Activated CD4-positive, alpha-beta T cell treated with anti-CD3 and anti-CD28 coated beads, Interleukin-2, amount 10 ng/mL, durations not matched to agents 7 days and 5 days (primary cell): ENCODE results near the gene PPP1R3C. TPM values are rescaled to one million over a fixed set of nuclear protein-coding genes. Genes with fewer than 3 reads are reported as not detected.

Experiments used
- CTCF ChIA-PET: fragments of 350-600 bp; sonication (Branson Sonifier 250); formaldehyde crosslinking; loops from one replicate; lab custom pipeline; 2021; ENCODE audit warnings: antibody characterized with exemption; lab: Charles Lee
- POLR2A ChIA-PET: fragments of 350-600 bp; sonication (Branson Sonifier 250); formaldehyde crosslinking; loops from one replicate; lab custom pipeline; 2021; ENCODE audit warnings: antibody characterized with exemption; lab: Charles Lee
- DNase-seq: peaks from one replicate; pipeline ENCODE4 v3.0.0-alpha.2; 2020
- H3K27ac Mint-ChIP-seq: one replicate; pipeline ENCODE4 v1.8.0; 2021; ENCODE audit warnings: mild to moderate bottlenecking, moderate library complexity, mixed read lengths
- H3K27me3 Mint-ChIP-seq: one replicate; pipeline ENCODE4 v1.8.0; 2021; ENCODE audit warnings: mixed read lengths
- H3K36me3 Mint-ChIP-seq: one replicate; pipeline ENCODE4 v1.8.0; 2021; ENCODE audit warnings: low read depth, mixed read lengths
- H3K4me1 Mint-ChIP-seq: one replicate; pipeline ENCODE4 v1.8.0; 2021; ENCODE audit warnings: mixed read lengths
- H3K4me3 Mint-ChIP-seq: one replicate; pipeline ENCODE4 v1.8.0; 2021; ENCODE audit warnings: mild to moderate bottlenecking, moderate library complexity, mixed read lengths
- H3K9me3 Mint-ChIP-seq: one replicate; pipeline ENCODE4 v1.8.0; 2021; ENCODE audit warnings: mixed read lengths
- total RNA-seq, 2 experiments: library from RNA; stranded (reverse); gene quantifications; one replicate each; pipeline ENCODE4 v1.2.3, GENCODE V29; 2021

The PPP1R3C gene
- total RNA-seq, 2 experiments from 2014 or later = not detected

GRCh38 chr10:91603931-91604331, 28.9 kb downstream of the PPP1R3C start:
- CTCF ChIA-PET = no interaction called here
- Mint-ChIP-seq H3K4me3 (no peak overlapping the region), H3K27me3 (peaks cover 12% of the 10 kb centered on the region), H3K27ac (no peak overlapping the region), H3K4me1 (no peaks in the 10 kb centered on the region), H3K9me3 (peaks cover 11% of the 10 kb centered on the region), H3K36me3 (no peaks in the 10 kb centered on the region)
- no peak for DNase-seq
- POLR2A ChIA-PET = no interaction called here

- Mint-ChIP-seq H3K27me3 (peaks cover 12% of the 10 kb centered on the region), H3K27ac (no peak overlapping the region), H3K4me1 (no peaks in the 10 kb centered on the region), H3K36me3 (no peaks in the 10 kb centered on the region), H3K4me3 (no peak overlapping the region), H3K9me3 (peaks cover 11% of the 10 kb centered on the region)
- DNase-seq = no peak
- ChIA-PET CTCF (interaction anchor here (0.7 kb wide), 1 partner anchor 85 kb away, joined by 3 read pairs; no protein-coding TSS in a partner anchor), POLR2A (no interaction called here)
Measured at GRCh38 chr10:91602868-91603568, 29.9 kb downstream of the PPP1R3C start.

- Mint-ChIP-seq H3K9me3 (peaks cover 11% of the 10 kb centered on the region), H3K4me1 (no peaks in the 10 kb centered on the region), H3K27ac (no peak overlapping the region), H3K4me3 (no peak overlapping the region), H3K36me3 (no peaks in the 10 kb centered on the region), H3K27me3 (peaks cover 12% of the 10 kb centered on the region)
- POLR2A ChIA-PET = no interaction called here
- DNase-seq = no peak
- CTCF ChIA-PET = interaction anchor here (0.7 kb wide), 1 partner anchor 84 kb away, joined by 3 read pairs; no protein-coding TSS in a partner anchor
Measured at GRCh38 chr10:91602449-91602848, 30.4 kb downstream of the PPP1R3C start.

- H3K9me3 Mint-ChIP-seq = peaks cover 9% of the 10 kb centered on the region
- H3K27me3 Mint-ChIP-seq = peaks cover 12% of the 10 kb centered on the region
Measured at GRCh38 chr10:91601212-91601611, 31.7 kb downstream of the PPP1R3C start.

GRCh38 chr10:91598211-91598977, 34.5 kb downstream of the PPP1R3C start:
- no peaks in the 10 kb centered on the region for H3K9me3 Mint-ChIP-seq
- H3K36me3 Mint-ChIP-seq = no peaks in the 10 kb centered on the region
- POLR2A ChIA-PET = no interaction called here
- H3K4me1 Mint-ChIP-seq = peaks cover 5% of the 10 kb centered on the region
- no peak for DNase-seq
- H3K27me3 Mint-ChIP-seq = peaks cover 9% of the 10 kb centered on the region
- no peak overlapping the region for H3K27ac Mint-ChIP-seq
- H3K4me3 Mint-ChIP-seq = no peak overlapping the region
- CTCF ChIA-PET = no interaction called here

More at GRCh38 chr10:91601212-91601611, 31.7 kb downstream of the PPP1R3C start:
- H3K36me3 Mint-ChIP-seq = no peaks in the 10 kb centered on the region
- peaks cover 5% of the 10 kb centered on the region for H3K4me1 Mint-ChIP-seq
- ChIA-PET CTCF (no interaction called here), POLR2A (no interaction called here)
- DNase-seq = no peak
- H3K4me3 Mint-ChIP-seq = no peak overlapping the region
- H3K27ac Mint-ChIP-seq = no peak overlapping the region

GRCh38 chr10:91597197-91597881, 35.5 kb downstream of the PPP1R3C start:
- H3K9me3 Mint-ChIP-seq = no peaks in the 10 kb centered on the region
- peaks cover 12% of the 10 kb centered on the region for H3K27me3 Mint-ChIP-seq
- no peak overlapping the region for H3K4me3 Mint-ChIP-seq
- H3K36me3 Mint-ChIP-seq = no peaks in the 10 kb centered on the region
- no peak for DNase-seq
- H3K4me1 Mint-ChIP-seq = peaks cover 5% of the 10 kb centered on the region
- ChIA-PET CTCF (no interaction called here), POLR2A (interaction anchor here (0.6 kb wide), 1 partner anchor 13 kb away, joined by 3 read pairs; no protein-coding TSS in a partner anchor)
- no peak overlapping the region for H3K27ac Mint-ChIP-seq

GRCh38 chr10:91596825-91597196, 36.1 kb downstream of the PPP1R3C start:
- Mint-ChIP-seq H3K27me3 (peaks cover 12% of the 10 kb centered on the region), H3K36me3 (no peaks in the 10 kb centered on the region), H3K9me3 (no peaks in the 10 kb centered on the region), H3K4me1 (peaks cover 5% of the 10 kb centered on the region), H3K4me3 (no peak overlapping the region), H3K27ac (no peak overlapping the region)
- ChIA-PET CTCF (no interaction called here), POLR2A (interaction anchor here (0.6 kb wide), 1 partner anchor 14 kb away, joined by 3 read pairs; no protein-coding TSS in a partner anchor)
- no peak for DNase-seq

- H3K9me3 Mint-ChIP-seq = no peaks in the 10 kb centered on the region
- H3K27ac Mint-ChIP-seq = no peak overlapping the region
- H3K27me3 Mint-ChIP-seq = peaks cover 17% of the 10 kb centered on the region
- no peaks in the 10 kb centered on the region for H3K36me3 Mint-ChIP-seq
- peaks cover 5% of the 10 kb centered on the region for H3K4me1 Mint-ChIP-seq
- no peak for DNase-seq
- ChIA-PET POLR2A (no interaction called here), CTCF (interaction anchor here (1.7 kb wide), 1 partner anchor 319 kb away, joined by 3 read pairs; no protein-coding TSS in a partner anchor)
- no peak overlapping the region for H3K4me3 Mint-ChIP-seq
Measured at GRCh38 chr10:91593834-91594233, 39.0 kb downstream of the PPP1R3C start.

- H3K27me3 Mint-ChIP-seq = peaks cover 17% of the 10 kb centered on the region
- no peak for DNase-seq
- H3K4me3 Mint-ChIP-seq = no peak overlapping the region
- no peaks in the 10 kb centered on the region for H3K9me3 Mint-ChIP-seq
- POLR2A ChIA-PET = no interaction called here
- H3K27ac Mint-ChIP-seq = no peak overlapping the region
- H3K36me3 Mint-ChIP-seq = no peaks in the 10 kb centered on the region
- CTCF ChIA-PET = interaction anchor here (1.7 kb wide), 1 partner anchor 320 kb away, joined by 3 read pairs; no protein-coding TSS in a partner anchor
- peaks cover 5% of the 10 kb centered on the region for H3K4me1 Mint-ChIP-seq
Measured at GRCh38 chr10:91593366-91593765, 39.5 kb downstream of the PPP1R3C start.

GRCh38 chr10:91592266-91592975, 40.5 kb downstream of the PPP1R3C start:
- H3K4me3 Mint-ChIP-seq = no peak overlapping the region
- peaks cover 20% of the 10 kb centered on the region for H3K27me3 Mint-ChIP-seq
- H3K4me1 Mint-ChIP-seq = peaks cover 5% of the 10 kb centered on the region
- no peaks in the 10 kb centered on the region for H3K36me3 Mint-ChIP-seq
- DNase-seq = no peak
- no peaks in the 10 kb centered on the region for H3K9me3 Mint-ChIP-seq
- CTCF ChIA-PET = no interaction called here
- POLR2A ChIA-PET = no interaction called here
- H3K27ac Mint-ChIP-seq = no peak overlapping the region

- Mint-ChIP-seq H3K36me3 (no peaks in the 10 kb centered on the region), H3K27ac (no peak overlapping the region), H3K9me3 (no peaks in the 10 kb centered on the region), H3K4me1 (peaks cover 3% of the 10 kb centered on the region), H3K4me3 (no peak overlapping the region), H3K27me3 (peaks cover 20% of the 10 kb centered on the region)
- no peak for DNase-seq
- CTCF ChIA-PET = no interaction called here
- POLR2A ChIA-PET = no interaction called here
Measured at GRCh38 chr10:91591797-91592174, 41.1 kb downstream of the PPP1R3C start.
